Measurements from ENCODE around the gene JUN. TPM values are rescaled to one million over a fixed set of nuclear protein-coding genes. Genes with fewer than 3 reads are reported as not detected.

JUN gene
- total RNA-seq, 2 experiments from 2014 or later: 73.4 to 75.7 TPM

GRCh38 chr1:58754683-58755467, 29.0 kb downstream of the JUN start:
- peaks cover 14% of the 10 kb centered on the region for H3K36me3 Mint-ChIP-seq
- POLR2A ChIA-PET: interaction anchor here (0.6 to 4.8 kb wide), 6 partner anchors 12 to 104 kb away, joined by 3 to 30 read pairs (median 4); partner anchors contain the start of genes JUN and MYSM1
- H3K27me3 Mint-ChIP-seq: no peaks in the 10 kb centered on the region
- H3K27ac Mint-ChIP-seq: peak overlapping the region; percentile 93
- H3K9me3 Mint-ChIP-seq: peaks cover 2% of the 10 kb centered on the region
- DNase-seq (no peak), ATAC-seq (ENCODE audit: low read depth) (peak; percentile 74)
- H3K4me3 Mint-ChIP-seq: peak overlapping the region; percentile 67
- peaks cover 50% of the 10 kb centered on the region for H3K4me1 Mint-ChIP-seq

- Mint-ChIP-seq H3K36me3 (peaks cover 13% of the 10 kb centered on the region), H3K27ac (peak overlapping the region; percentile 93), H3K4me3 (peak overlapping the region; percentile 67), H3K27me3 (no peaks in the 10 kb centered on the region), H3K4me1 (peaks cover 55% of the 10 kb centered on the region), H3K9me3 (peaks cover 2% of the 10 kb centered on the region)
- ATAC-seq (ENCODE audit: low read depth): no peak
- no peak for DNase-seq
- POLR2A ChIA-PET: interaction anchor here (1.2 to 4.8 kb wide), 2 partner anchors 18 to 28 kb away, joined by 3 to 30 read pairs; partner anchors contain the start of gene JUN
Observed at GRCh38 chr1:58754073-58754613, 29.7 kb downstream of the JUN start.

- POLR2A ChIA-PET: interaction anchor here (1.2 to 4.8 kb wide), 2 partner anchors 19 to 29 kb away, joined by 3 to 30 read pairs; partner anchors contain the start of gene JUN
- Mint-ChIP-seq H3K4me1 (peaks cover 57% of the 10 kb centered on the region), H3K27me3 (no peaks in the 10 kb centered on the region), H3K27ac (no peak overlapping the region), H3K36me3 (peaks cover 13% of the 10 kb centered on the region), H3K4me3 (no peak overlapping the region), H3K9me3 (peaks cover 2% of the 10 kb centered on the region)
- DNase-seq (no peak), ATAC-seq (ENCODE audit: low read depth) (no peak)
Observed at GRCh38 chr1:58753431-58753866, 30.4 kb downstream of the JUN start.

- no peaks in the 10 kb centered on the region for H3K9me3 Mint-ChIP-seq
- peaks cover 36% of the 10 kb centered on the region for H3K4me1 Mint-ChIP-seq
- DNase-seq (no peak), ATAC-seq (ENCODE audit: low read depth) (no peak)
- H3K27me3 Mint-ChIP-seq: peaks cover 11% of the 10 kb centered on the region
- H3K27ac Mint-ChIP-seq: no peak overlapping the region
- H3K36me3 Mint-ChIP-seq: peaks cover 12% of the 10 kb centered on the region
- H3K4me3 Mint-ChIP-seq: no peak overlapping the region
- POLR2A ChIA-PET: no interaction called here
Observed at GRCh38 chr1:58749646-58750045, 34.2 kb downstream of the JUN start.

- Mint-ChIP-seq H3K27me3 (peaks cover 11% of the 10 kb centered on the region), H3K4me1 (peaks cover 26% of the 10 kb centered on the region), H3K9me3 (no peaks in the 10 kb centered on the region), H3K27ac (no peak overlapping the region), H3K36me3 (peaks cover 9% of the 10 kb centered on the region), H3K4me3 (no peak overlapping the region)
- POLR2A ChIA-PET: interaction anchor here (1.1 kb wide), 1 partner anchor 35 kb away, joined by 3 read pairs; the partner anchor contains the start of gene JUN
- ATAC-seq (ENCODE audit: low read depth): no peak
- no peak for DNase-seq
Observed at GRCh38 chr1:58748666-58749065, 35.2 kb downstream of the JUN start.

GRCh38 chr1:58746757-58747156, 37.1 kb downstream of the JUN start:
- Mint-ChIP-seq H3K4me3 (no peak overlapping the region), H3K9me3 (no peaks in the 10 kb centered on the region), H3K4me1 (peaks cover 14% of the 10 kb centered on the region), H3K27ac (no peak overlapping the region), H3K36me3 (peaks cover 5% of the 10 kb centered on the region), H3K27me3 (peaks cover 11% of the 10 kb centered on the region)
- no peak for ATAC-seq (ENCODE audit: low read depth)
- DNase-seq: no peak
- POLR2A ChIA-PET: no interaction called here

- H3K27ac Mint-ChIP-seq: no peak overlapping the region
- ATAC-seq (ENCODE audit: low read depth) (no peak), DNase-seq (no peak)
- no peaks in the 10 kb centered on the region for H3K9me3 Mint-ChIP-seq
- POLR2A ChIA-PET: no interaction called here
- H3K4me1 Mint-ChIP-seq: peaks cover 13% of the 10 kb centered on the region
- peaks cover 5% of the 10 kb centered on the region for H3K36me3 Mint-ChIP-seq
- H3K4me3 Mint-ChIP-seq: no peak overlapping the region
- peaks cover 11% of the 10 kb centered on the region for H3K27me3 Mint-ChIP-seq
Observed at GRCh38 chr1:58746182-58746581, 37.7 kb downstream of the JUN start.

GRCh38 chr1:58745666-58746065, 38.2 kb downstream of the JUN start:
- Mint-ChIP-seq H3K9me3 (no peaks in the 10 kb centered on the region), H3K4me1 (peaks cover 10% of the 10 kb centered on the region), H3K4me3 (no peak overlapping the region), H3K27ac (no peak overlapping the region), H3K27me3 (peaks cover 11% of the 10 kb centered on the region), H3K36me3 (no peaks in the 10 kb centered on the region)
- no peak for ATAC-seq (ENCODE audit: low read depth)
- DNase-seq: no peak
- POLR2A ChIA-PET: no interaction called here

GRCh38 chr1:58745117-58745516, 38.7 kb downstream of the JUN start:
- ATAC-seq (ENCODE audit: low read depth) (no peak), DNase-seq (no peak)
- peaks cover 10% of the 10 kb centered on the region for H3K4me1 Mint-ChIP-seq
- peaks cover 11% of the 10 kb centered on the region for H3K27me3 Mint-ChIP-seq
- no peak overlapping the region for H3K27ac Mint-ChIP-seq
- no peaks in the 10 kb centered on the region for H3K9me3 Mint-ChIP-seq
- POLR2A ChIA-PET: no interaction called here
- no peaks in the 10 kb centered on the region for H3K36me3 Mint-ChIP-seq
- no peak overlapping the region for H3K4me3 Mint-ChIP-seq

- ATAC-seq (ENCODE audit: low read depth) (no peak), DNase-seq (no peak)
- Mint-ChIP-seq H3K4me3 (no peak overlapping the region), H3K27ac (no peak overlapping the region), H3K36me3 (no peaks in the 10 kb centered on the region), H3K4me1 (peaks cover 5% of the 10 kb centered on the region), H3K9me3 (no peaks in the 10 kb centered on the region), H3K27me3 (peaks cover 22% of the 10 kb centered on the region)
- POLR2A ChIA-PET: interaction anchor here (1.2 kb wide), 2 partner anchors 14 to 21 kb away, joined by 3 to 4 read pairs; no protein-coding TSS in a partner anchor
Observed at GRCh38 chr1:58741678-58742553, 41.9 kb downstream of the JUN start.

GRCh38 chr1:58739856-58740466, 43.9 kb downstream of the JUN start:
- no peak overlapping the region for H3K4me3 Mint-ChIP-seq
- POLR2A ChIA-PET: no interaction called here
- DNase-seq (no peak), ATAC-seq (ENCODE audit: low read depth) (peak; percentile 42)
- peaks cover 5% of the 10 kb centered on the region for H3K4me1 Mint-ChIP-seq
- H3K36me3 Mint-ChIP-seq: no peaks in the 10 kb centered on the region
- no peaks in the 10 kb centered on the region for H3K9me3 Mint-ChIP-seq
- H3K27ac Mint-ChIP-seq: no peak overlapping the region
- peaks cover 11% of the 10 kb centered on the region for H3K27me3 Mint-ChIP-seq

- no peak overlapping the region for H3K4me3 Mint-ChIP-seq
- no peak for ATAC-seq (ENCODE audit: low read depth)
- POLR2A ChIA-PET: no interaction called here
Observed at GRCh38 chr1:58738876-58739275, 45.0 kb downstream of the JUN start.

GRCh38 chr1:58735586-58735985, 48.3 kb downstream of the JUN start:
- DNase-seq (no peak), ATAC-seq (ENCODE audit: low read depth) (no peak)
- Mint-ChIP-seq H3K36me3 (no peaks in the 10 kb centered on the region), H3K4me3 (no peak overlapping the region), H3K27ac (no peak overlapping the region), H3K9me3 (no peaks in the 10 kb centered on the region), H3K27me3 (peaks cover 11% of the 10 kb centered on the region), H3K4me1 (peaks cover 5% of the 10 kb centered on the region)
- POLR2A ChIA-PET: no interaction called here

More at GRCh38 chr1:58738876-58739275, 45.0 kb downstream of the JUN start:
- no peak for DNase-seq
- Mint-ChIP-seq H3K4me1 (peaks cover 5% of the 10 kb centered on the region), H3K27me3 (peaks cover 11% of the 10 kb centered on the region), H3K9me3 (no peaks in the 10 kb centered on the region), H3K27ac (no peak overlapping the region), H3K36me3 (no peaks in the 10 kb centered on the region)

Data from activated naive CD8-positive, alpha-beta T cell treated with anti-CD3 and anti-CD28 coated beads, Interleukin-2, amount 10 ng/mL, durations not matched to agents 7 days and 5 days (primary cell).